ENCODE data around the gene ETV2.

DNA sequence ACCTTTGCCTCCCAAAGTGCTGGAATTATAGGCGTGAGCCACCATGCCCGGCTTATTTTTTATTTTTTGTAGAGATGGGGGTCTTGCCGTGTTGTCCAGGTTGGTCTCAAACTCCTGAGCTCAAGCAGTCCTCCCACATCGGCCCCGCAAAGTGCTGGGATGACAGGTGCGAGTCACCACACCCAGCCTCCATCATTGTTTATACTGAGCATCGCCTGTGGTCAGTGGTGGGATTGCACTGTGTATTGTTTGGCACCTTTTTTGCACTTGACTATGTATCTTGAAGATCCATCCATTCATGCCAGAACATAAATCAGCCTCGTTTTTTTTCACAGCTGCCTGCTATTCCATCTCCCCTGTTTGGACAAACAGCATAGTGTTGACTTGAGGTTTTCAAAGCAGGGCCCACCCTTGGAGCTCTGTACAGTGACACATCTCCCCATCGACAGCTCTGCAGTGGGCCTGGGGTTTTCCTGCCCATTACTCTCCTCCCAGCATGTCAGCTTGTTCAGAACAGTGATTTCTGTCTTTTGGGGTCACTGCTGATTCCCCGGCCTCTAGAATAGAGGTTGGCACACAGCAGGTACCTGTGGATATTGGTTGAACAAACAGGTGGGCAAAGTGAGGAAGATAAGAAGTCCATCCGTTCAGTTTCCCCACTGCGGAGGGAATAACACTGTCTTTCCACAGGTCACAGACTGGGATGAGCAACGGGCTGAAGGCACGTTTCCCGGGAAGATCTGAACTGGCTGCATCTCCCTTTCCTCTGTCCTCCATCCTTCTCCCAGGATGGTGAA, 16.6 kb downstream of the ETV2 start:
- TF ChIP-seq, protein P1, sequence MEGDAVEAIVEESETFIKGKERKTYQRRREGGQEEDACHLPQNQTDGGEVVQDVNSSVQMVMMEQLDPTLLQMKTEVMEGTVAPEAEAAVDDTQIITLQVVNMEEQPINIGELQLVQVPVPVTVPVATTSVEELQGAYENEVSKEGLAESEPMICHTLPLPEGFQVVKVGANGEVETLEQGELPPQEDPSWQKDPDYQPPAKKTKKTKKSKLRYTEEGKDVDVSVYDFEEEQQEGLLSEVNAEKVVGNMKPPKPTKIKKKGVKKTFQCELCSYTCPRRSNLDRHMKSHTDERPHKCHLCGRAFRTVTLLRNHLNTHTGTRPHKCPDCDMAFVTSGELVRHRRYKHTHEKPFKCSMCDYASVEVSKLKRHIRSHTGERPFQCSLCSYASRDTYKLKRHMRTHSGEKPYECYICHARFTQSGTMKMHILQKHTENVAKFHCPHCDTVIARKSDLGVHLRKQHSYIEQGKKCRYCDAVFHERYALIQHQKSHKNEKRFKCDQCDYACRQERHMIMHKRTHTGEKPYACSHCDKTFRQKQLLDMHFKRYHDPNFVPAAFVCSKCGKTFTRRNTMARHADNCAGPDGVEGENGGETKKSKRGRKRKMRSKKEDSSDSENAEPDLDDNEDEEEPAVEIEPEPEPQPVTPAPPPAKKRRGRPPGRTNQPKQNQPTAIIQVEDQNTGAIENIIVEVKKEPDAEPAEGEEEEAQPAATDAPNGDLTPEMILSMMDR (IDR thresholded peaks at IDR 0.05; ENCODE audit: low read depth, low read length, missing input control) = no peak
- TF ChIP-seq, protein P2, sequence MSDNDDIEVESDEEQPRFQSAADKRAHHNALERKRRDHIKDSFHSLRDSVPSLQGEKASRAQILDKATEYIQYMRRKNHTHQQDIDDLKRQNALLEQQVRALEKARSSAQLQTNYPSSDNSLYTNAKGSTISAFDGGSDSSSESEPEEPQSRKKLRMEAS (IDR thresholded peaks at IDR 0.05) = no peak
- TF ChIP-seq YY1 (IDR thresholded peaks at IDR 0.05) = no peak
- TF ChIP-seq, protein P3, sequence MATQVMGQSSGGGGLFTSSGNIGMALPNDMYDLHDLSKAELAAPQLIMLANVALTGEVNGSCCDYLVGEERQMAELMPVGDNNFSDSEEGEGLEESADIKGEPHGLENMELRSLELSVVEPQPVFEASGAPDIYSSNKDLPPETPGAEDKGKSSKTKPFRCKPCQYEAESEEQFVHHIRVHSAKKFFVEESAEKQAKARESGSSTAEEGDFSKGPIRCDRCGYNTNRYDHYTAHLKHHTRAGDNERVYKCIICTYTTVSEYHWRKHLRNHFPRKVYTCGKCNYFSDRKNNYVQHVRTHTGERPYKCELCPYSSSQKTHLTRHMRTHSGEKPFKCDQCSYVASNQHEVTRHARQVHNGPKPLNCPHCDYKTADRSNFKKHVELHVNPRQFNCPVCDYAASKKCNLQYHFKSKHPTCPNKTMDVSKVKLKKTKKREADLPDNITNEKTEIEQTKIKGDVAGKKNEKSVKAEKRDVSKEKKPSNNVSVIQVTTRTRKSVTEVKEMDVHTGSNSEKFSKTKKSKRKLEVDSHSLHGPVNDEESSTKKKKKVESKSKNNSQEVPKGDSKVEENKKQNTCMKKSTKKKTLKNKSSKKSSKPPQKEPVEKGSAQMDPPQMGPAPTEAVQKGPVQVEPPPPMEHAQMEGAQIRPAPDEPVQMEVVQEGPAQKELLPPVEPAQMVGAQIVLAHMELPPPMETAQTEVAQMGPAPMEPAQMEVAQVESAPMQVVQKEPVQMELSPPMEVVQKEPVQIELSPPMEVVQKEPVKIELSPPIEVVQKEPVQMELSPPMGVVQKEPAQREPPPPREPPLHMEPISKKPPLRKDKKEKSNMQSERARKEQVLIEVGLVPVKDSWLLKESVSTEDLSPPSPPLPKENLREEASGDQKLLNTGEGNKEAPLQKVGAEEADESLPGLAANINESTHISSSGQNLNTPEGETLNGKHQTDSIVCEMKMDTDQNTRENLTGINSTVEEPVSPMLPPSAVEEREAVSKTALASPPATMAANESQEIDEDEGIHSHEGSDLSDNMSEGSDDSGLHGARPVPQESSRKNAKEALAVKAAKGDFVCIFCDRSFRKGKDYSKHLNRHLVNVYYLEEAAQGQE (IDR thresholded peaks at IDR 0.05) = no peak
- no peak for TF ChIP-seq GABPA (IDR thresholded peaks at IDR 0.05 in 1 of 2, conservative IDR thresholded peaks at IDR 0.05 in 1 of 2)
- TF ChIP-seq RXRA (IDR thresholded peaks at IDR 0.05) = no peak
- TF ChIP-seq JUND (IDR thresholded peaks at IDR 0.05) = no peak
- TF ChIP-seq FOXA1 (IDR thresholded peaks at IDR 0.05) = no peak
- no peak for TF ChIP-seq HNF4A (conservative IDR thresholded peaks at IDR 0.05)
- TF ChIP-seq TAF1 (conservative IDR thresholded peaks at IDR 0.05) = no peak
- TF ChIP-seq SP1 (IDR thresholded peaks at IDR 0.05) = no peak
- TF ChIP-seq RAD21 (IDR thresholded peaks at IDR 0.05) = no peak
- TF ChIP-seq, protein P4, sequence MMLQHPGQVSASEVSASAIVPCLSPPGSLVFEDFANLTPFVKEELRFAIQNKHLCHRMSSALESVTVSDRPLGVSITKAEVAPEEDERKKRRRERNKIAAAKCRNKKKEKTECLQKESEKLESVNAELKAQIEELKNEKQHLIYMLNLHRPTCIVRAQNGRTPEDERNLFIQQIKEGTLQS (IDR thresholded peaks at IDR 0.05) = no peak
- no peak for TF ChIP-seq EGR1 (IDR thresholded peaks at IDR 0.05; ENCODE audit: low read depth in 2 of 2)

All from liver (tissue), 3 donors.